ENCODE data around the gene FBXO42.
"Not testable (repeated sequence)": the region's sequence is repeated elsewhere in the genome, so short reads cannot be mapped to it uniquely, and the experiment has no call there.

FBXO42 gene

DNA sequence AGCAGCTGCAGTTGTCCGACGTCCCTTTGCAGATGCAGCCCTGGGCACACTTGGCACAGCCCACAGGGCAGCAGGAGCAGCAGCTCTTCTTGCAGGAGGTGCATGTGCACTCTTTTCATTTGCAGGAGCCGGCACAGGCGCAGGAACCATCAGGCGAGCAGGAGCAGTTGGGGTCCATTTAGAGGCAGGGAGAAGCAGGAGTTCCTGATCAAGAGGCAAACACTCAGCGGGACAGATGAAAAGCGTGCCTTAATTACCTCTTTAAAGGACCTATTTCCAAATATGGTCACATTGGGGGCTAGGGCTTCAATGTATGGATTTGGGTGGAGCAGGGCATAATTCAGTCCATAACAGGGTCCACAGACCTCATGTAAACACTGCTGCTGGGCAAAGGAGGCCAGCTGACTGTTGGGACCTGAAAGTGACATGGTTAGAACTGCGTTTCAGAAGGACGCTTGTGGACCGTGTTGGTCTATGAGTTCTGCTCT is 111.0 kb downstream of the FBXO42 start:
- no peak for DNase-seq

- DNase-seq = no peak
Measured at GRCh38 chr1:16239972-16240491, 112.2 kb downstream of the FBXO42 start.

DNA sequence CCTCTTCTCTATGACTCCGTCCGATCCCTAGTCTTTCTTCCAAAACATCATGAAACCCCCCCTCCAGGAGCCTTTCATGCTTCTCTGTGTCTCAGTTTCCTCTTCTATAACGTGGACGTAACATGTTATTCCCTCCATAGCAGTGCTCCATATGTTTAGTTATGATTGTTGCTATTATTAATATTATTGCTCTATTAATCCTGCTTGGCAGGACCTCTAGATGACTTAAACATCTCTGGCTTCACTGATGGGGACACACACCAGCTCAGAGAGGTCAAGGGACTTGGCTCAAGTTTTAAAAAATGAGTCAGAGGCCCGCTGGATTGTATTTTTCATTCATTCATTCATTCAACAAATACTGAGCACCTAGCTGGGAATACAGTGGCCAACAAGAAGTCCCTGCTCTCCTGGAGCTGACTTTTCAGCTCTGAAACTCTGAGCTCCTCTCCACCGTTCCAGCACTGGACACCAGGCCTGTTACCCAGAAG is 114.9 kb downstream of the FBXO42 start:
- no peak for DNase-seq

GRCh38 chr1:16236511-16237342 is 115.6 kb downstream of the FBXO42 start, which contains the start of gene CPLANE2:
CPLANE2 (minus strand) TSS chr1:16237183; CDS start chr1:16236742, 441 bp downstream.
- DNase-seq = peak; percentile 68 to 76

GRCh38 chr1:16235944-16236510 is 116.3 kb downstream of the FBXO42 start:
- DNase-seq = peak; percentile 63 to 66

DNA sequence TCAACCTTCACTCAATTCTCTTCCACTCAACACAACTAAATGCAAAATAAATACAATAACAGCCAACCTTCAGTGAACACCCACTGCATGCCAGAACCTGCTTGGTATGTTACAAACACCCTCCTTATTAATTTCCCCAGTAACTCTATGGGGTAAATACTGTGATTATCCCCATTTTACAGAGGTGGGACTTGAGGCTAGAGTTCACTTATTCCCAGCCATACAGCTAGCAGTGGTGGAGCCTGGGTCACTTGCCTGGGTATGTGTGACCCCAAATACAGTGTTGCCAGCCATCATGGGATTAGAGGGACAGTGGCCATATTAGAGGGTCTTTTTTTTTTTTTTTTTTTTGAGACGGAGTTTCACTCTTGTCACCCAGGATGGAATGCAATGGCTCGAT is 116.9 kb downstream of the FBXO42 start:
- no peak for DNase-seq

DNA sequence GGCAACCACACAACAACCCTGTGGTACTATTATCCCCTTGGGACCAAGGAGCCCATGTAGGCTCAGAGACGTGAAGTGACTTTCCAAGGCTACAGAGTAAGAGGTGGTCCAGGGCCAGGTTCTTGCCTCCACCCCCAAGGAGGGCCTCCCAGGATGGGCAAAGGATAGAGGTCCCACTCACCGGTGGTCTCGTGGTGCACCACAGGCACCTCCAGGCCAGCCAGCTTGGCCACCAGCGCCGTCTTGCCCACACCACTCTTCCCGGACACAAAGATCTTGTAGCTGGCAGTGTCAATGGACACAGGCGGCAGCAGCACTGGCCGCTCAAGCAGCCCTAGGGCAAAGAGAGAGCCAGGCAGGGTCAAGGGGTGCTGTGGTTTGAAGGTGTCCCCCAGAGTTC is 118.8 kb downstream of the FBXO42 start:
- no peak for DNase-seq

DNA sequence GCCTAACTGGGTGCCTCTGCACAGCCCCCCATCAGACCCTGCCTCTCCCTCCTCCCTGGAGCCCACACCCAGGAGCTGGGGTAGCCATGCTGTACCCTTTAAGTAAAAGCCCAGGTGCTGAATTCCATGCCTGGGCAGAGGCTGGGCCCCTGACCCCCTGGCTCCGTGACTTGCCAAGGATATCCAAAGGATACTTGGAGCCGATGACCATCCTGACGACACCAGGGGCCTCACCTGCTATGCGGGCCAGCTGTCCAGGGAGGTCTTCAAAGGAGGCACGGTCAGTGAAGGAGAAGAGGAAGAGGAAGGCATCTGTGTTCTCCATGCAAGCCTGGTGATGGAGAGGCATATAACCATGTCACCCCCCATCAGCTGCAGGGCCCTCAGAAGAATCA is 120.0 kb downstream of the FBXO42 start:
- DNase-seq = no peak

DNA sequence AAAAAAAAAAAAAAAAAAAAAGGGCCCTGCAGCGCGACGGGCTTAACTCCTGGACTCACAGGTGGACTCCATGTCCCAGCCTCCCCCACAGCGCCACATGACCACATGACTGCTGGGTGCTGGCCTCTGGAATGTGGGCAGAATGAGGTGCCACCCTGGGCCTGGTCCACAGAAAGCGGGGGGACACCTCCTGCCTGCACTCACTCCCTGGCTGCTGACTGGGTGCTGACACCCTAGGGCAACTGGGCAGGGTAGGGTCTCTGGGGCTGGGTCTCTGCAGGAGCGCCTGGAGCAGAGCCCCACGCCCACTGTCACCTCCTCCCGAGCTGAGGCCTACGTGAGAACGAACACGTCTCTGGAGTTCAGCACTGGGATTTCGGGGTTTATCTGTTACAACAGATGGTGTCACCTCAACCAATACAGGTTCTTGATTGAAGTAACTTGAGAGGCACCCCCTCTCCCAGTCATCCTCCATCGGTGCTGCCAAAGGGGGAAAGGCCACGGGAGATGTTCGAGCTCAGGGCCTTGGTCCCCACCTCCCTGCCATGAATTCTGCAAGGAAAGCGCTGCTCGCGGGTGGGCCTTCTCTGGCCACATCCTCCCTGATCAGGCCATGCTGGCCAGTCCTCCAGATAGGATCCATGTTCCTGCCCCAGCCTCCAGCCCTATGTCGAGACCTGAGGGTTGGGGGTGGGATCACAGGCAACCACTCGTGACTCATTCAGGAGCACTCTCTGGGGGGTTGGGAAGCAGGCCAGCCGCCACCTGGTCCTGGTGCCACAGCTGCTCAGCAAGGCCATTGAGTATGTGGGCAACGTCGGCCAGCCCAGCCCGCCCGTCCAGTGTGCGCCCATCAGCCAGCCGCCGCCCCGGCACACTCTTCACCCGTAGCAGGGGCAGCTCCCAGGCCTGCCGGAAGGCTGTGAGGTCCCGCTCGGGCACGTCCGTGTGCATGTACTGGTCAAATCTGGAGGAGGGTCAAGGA is 120.7 kb downstream of the FBXO42 start:
- DNase-seq = no peak

DNA sequence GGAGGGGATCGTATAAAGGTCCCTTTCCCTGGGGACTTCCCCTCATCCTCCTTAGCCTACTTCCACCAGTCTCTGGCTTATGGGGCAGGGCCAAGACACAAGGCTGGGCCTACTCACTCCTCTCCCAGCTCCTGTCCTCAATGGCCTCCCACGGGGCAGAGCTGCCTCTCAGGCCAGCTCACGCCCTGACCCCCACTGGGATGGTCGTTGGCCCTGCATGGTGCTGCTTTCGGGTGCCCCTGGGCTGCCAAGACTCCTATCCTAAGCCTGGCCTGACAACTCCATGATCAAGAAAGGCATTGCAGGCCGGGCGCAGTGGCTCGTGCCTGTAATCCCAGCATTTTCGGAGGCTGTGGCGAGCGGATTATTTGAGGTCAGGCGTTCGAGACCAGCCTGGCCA is 121.5 kb downstream of the FBXO42 start:
- DNase-seq = no peak

GRCh38 chr1:16229976-16230740 is 122.1 kb downstream of the FBXO42 start:
- no peak for DNase-seq

DNA sequence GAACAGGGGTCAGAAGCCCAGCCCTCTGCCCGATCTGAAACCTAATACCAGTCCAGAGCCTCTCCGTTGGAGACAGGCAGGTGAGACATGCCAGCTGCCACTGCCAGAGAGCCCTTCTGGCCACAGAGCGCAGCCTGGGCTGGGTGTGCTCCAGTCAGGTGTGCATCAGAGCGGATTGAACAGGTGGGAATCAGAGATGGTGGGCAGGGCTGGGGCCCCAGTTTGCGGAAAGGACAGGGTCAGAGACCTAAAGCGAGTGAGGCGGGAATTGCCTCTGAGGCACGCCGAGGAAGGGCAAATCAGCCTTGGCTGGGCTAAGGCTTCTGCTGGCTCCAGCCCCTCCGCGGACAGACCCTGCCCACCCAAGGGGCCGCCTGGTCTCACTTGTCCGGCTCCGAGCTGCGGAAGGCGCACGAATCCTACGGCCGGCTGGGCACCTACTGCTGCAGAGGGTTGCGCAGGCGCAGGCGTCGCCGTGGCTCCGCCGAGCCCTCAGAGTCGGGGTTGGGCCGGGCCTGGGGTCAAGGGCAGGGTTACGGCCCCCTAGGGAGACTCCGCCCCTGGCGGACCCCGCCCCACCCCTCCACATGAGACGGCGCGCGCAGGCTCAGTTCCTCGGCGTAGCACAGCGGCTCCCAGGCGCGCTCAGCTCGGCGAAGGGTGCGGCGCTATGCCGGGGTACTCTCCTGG is 125.6 kb downstream of the FBXO42 start:
- DNase-seq = no peak

- DNase-seq = no peak
Measured at GRCh38 chr1:16226129-16226489, 126.2 kb downstream of the FBXO42 start.

GRCh38 chr1:16224472-16224871 is 127.8 kb downstream of the FBXO42 start:
- DNase-seq = no peak

DNA sequence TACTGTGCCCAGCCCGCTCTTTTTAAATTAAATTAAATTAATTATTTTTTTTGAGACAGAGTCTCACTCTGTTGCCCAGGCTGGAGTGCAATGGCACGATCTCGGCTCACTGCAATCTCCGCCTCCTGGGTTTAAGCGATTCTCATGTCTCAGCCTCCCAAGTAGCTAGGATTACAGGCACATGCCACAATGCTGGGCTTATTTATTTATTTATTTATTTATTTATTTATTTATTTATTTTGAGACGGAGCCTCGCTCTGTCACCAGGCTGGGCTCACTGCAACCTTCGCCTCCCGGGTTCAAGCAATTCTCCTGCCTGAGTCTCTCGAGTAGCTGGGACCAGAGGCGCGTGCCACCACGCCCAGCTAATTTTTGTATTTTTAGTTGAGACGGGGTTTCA is 129.6 kb downstream of the FBXO42 start:
- not testable (repeated sequence) for DNase-seq

DNA sequence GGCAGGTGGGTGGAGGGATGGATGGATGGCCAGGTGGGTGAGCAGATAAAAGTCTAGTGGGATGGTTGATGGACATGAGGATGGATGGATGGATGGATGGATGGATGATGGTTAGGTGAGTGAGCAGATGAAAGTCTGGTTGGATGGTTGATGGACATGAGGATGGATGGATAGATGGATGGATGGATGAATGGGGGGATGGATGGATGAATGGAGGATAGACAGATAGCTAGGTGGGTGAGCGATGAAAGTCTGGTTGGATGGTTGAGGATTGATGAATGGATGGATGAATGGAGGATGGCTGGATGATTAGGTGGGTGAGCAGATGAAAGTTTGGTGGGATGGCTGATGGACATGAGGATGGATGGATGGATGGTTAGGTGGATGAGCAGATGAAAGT is 130.8 kb downstream of the FBXO42 start:
- no peak for DNase-seq

GRCh38 chr1:16219968-16220500 is 132.2 kb downstream of the FBXO42 start:
- DNase-seq = no peak

DNA sequence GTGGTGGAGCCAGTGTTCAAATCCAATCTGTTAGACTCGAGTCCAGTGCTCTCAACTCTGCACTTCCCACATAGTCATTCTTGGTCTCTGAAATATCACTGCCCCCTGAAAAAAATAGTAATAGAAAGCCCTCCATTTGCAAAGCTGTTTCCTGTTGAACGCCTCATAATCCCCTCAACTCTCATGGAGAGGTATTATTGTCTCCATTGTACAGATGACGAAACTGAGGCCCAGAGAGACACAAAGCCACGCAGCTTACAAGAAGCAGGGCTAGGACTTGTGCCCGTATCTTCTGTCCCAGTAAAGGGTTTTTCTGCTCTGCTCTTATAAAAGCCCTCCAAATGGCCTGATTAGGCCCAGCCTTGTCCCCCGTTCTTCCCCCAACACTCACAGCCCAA is 133.6 kb downstream of the FBXO42 start:
- no peak for DNase-seq

DNA sequence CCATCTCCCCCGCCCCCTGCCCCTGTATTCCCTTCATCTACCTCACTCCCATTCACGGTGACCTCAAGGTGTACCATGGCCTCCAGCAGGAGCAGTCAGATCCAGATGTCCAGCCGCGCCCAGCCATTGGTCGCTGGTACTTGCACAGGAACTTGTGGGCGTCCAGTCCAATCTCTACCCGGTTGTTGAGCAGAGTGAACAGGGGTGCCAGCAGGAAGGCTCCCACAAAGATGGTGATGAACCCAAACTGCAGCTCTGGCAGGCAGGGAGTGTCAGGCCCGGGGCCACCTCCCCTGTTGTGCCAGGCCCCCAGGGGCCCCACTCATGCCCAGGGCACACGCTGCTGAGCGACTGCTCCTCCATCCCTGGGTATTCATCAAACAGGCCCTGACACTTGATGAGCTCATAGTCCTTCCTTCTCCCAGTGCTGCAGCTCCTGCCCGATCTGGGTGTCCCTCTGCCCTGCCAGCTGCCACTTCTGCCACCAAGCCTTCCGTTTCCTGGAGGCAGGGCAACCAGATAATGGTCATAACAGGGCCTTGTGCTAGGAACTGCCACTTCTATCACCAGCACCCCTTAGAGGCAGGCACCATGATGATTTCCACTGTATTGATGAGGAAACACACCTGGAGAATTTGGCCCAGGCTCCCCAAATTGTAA is 134.1 kb downstream of the FBXO42 start:
- DNase-seq = no peak

GRCh38 chr1:16217061-16217785 is 135.1 kb downstream of the FBXO42 start:
- peak; percentile 67 to 71 for DNase-seq

All from AML-193 (cell line).